ENCODE measurements around the gene MACO1.

MACO1 gene

DNA sequence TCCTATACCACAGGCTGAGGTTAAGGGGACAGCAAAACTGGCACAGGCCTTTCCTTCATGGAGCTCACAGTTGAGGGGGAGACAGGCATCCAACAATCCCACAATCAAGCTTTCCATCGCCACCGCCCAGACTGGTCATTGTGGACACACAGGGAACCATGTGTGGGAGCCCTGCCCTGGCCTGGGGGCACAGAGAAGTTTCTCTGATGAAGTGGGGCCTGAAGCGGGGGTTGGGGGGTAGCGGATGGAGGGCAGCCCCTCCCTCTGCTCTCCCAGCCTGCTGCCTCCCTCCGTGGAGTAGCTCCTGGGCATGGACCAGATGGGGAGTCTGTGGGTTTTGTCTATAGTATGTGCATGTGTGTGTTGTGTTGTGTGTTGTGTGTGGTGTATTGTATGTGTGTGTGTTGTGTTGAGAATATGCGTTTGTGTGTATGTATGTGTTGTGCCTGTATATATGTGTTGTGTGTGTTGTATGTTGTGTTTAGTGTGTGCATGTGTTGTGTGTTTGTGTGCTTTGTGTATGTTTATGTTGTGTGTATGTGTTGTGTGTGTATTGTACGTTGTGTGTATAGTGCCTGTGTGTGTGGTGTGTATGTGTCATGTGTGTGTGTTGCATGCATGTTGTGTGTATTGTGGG is 98.3 kb downstream of the MACO1 start:
- TF ChIP-seq GATA1 (IDR thresholded peaks at IDR 0.05; ENCODE audit: low read depth, low read length) = no peak
- no peak for DNase-seq

DNA sequence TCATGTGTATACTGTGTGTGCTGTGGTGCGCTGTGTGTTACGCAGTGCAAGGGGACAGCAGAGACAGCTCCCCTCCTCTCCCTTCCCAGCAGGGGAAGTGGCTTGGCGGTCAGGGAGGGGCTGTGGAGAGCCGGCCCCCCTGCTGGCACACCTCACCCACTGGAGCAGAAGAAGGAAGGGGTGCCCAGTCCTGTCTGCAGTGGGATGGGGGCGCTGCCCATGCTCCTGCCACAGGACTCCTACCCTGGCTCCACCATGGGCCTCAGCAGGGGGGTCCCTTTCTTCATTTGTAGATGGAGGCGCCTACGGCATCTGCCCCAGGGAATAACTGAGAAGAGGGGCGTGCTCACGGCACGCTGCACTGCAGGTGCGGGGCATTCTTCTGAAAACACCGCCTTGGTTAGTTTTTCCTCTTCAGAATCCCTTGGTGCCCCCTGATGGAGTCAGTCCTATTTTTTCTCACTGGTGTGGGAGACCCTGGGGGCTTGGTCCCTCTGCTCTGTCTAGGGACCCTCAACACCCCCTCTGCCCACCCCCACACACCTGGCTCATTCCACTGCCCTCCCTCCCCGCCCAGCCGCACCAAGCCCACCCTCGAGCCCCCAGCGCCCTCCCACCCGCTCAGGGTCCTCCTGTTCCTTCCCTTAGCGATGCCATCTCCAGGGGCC is 99.0 kb downstream of the MACO1 start:
- TF ChIP-seq POLR2A (IDR thresholded peaks at IDR 0.05; ENCODE audit: low read length) = no peak
- no peak for TF ChIP-seq GATA1 (IDR thresholded peaks at IDR 0.05; ENCODE audit: low read depth, low read length)
- peak in 1 of 2 experiments; percentile 36 for DNase-seq

DNA sequence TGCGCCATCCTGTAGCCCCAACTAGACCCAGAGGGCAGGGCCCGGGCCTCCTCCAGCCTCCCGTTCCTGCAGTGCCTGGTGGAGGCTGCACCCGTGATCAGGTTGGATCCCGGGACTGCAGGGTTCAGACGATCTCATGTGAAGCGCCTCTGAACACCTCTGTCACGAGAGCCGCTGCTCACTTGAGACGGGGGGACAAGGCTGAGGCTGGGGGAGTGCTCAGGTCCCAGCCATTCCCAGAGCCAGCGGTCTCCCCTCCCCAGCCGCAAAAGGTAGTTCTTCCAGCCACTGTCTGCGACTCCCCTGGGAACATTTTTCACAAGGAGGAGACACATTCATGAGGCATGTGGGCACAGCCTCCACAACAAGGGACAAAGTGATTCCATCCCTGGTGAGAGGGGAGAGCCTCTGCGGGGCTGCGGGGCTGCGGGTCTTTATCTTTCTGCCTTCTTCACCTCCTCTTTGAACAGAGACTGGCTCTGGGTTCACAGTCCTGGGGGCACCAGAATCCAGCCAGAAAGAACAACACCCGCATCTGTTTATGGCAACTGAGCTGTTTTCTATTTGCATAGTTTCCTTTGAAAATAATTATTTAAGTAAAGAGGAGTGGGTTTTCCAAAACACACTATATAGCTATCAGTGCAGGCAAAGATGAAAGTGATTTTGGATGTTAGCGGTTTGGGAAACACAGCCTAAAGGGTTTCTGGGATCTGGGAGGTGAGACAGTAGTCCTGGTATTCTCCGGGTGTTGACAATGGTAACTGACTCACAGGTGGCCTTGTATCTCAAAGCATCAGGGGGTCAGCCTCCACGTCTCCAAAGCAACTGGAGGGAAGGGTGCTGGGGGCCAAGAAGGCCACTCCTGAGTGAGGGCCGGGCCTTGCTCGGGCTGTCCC is 99.7 kb downstream of the MACO1 start:
- no peak for DNase-seq
- TF ChIP-seq POLR2A (IDR thresholded peaks at IDR 0.05; ENCODE audit: low read length) (no peak), GATA1 (IDR thresholded peaks at IDR 0.05; ENCODE audit: low read depth, low read length) (no peak)

DNA sequence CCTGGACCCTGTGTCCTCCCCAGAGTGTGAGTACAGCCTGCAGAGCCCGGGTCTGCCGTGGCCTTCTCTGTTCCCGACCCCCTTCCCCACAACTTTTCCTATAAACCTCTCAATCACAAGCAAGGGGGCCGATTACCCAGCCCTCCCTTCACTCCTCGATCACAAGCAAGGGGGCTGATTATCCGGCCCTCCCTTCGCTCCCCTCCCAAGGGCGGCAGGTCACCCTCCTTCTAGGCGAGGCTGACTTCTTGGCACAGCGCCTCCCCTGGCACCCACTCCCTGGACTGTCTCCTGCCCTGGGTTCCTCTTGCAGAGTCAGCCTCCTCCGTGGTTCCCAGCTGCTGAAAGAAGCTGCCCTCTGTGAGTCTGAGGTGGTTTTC is 100.4 kb downstream of the MACO1 start:
- TF ChIP-seq GATA1 (IDR thresholded peaks at IDR 0.05; ENCODE audit: low read depth, low read length) = no peak
- TF ChIP-seq POLR2A (IDR thresholded peaks at IDR 0.05; ENCODE audit: low read length) = no peak

DNA sequence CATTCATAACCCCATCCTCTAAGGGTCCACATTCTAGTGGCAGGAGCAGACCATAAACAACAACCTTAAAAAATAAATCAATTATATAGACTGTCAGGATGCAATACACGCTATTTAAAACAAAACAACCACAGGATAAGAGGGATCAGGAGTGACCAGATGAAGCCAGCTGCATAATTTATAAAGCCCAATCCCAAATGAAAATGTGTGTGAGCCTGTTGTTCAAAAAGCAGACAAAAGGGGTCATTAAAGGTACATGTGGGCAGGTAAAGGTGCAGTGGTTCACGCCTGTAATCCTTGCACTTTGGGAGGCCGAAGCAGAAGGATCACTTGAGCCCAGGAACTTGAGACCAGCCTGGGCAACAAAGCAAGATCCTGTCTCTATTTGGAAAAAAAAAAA is 102.3 kb downstream of the MACO1 start:
- TF ChIP-seq POLR2A (IDR thresholded peaks at IDR 0.05; ENCODE audit: low read length) = no peak
- no peak for TF ChIP-seq GATA1 (IDR thresholded peaks at IDR 0.05; ENCODE audit: low read depth, low read length)
- no peak for DNase-seq

More for the DNA sequence above, 100.4 kb downstream of the MACO1 start:
- no peak for DNase-seq

DNA sequence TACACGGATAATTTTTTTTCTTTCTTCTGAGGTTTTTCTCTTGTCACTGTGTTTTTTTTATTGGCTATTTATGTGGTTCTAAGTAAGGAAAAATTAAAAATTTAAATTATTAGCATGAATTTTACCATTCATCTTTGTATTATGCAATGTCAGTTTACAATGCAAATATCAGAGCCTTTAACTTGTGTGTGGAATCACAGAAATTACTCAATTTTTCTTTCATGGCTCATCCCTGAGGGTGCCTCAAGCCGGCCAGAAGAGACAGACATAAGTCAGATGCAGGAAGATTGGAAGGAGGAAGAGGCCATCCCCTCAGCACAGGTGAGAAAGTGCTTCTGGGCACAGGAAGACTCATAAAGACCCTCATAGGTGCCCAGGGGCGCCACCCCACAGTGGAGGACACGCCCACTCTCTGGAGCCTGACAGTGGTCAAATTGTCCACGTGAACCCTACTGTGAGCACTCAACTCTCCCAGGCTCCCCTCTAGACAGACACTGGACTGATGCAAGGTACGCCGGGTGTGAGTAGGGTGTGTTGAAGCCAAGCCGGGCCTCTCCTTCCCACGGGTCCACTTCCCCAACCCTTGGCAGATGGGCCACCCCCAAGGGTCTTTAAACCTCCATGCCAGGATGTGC is 103.2 kb downstream of the MACO1 start:
- no peak for DNase-seq
- no peak for TF ChIP-seq POLR2A (IDR thresholded peaks at IDR 0.05; ENCODE audit: low read length)

DNA sequence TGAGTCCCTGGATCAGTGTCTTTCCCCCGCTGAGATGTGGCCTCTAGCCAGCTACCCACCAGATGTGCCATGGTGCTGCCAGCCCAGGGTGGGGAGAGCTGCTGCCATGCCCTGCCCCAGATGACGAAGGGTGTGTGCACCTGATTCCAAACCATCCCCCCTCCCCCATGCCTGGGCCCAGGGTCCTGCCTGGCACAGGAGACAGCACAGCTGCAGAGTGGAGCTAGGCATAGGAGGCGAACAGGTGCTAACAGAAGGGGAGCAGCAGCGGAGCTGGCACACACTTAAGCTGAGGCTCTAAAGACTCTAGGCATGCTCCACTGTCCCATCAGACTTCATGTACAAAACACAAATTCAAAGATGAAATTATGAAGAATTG is 103.7 kb downstream of the MACO1 start:
- no peak for TF ChIP-seq POLR2A (IDR thresholded peaks at IDR 0.05; ENCODE audit: low read length)
- no peak for TF ChIP-seq GATA1 (IDR thresholded peaks at IDR 0.05; ENCODE audit: low read depth, low read length)
- no peak for DNase-seq

DNA sequence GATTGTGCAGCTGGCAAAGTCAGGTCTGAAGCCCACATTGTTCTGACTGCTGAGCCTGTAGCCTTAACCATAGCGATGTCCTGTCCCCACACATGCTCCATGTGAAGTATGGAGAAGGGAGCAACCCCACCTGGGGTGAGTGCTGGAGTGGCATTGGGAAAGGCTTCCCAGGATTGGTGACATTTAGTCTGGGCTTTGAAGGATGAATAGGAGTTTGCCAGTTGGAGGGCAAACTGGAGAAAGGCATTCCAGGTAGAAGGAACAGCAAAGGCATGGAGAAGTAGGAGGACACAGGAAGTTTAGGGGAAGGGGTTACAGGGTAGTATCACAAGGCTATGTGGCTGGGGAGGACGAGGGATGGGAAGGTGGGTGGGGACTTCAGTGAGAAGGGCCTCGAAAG is 105.4 kb downstream of the MACO1 start:
- TF ChIP-seq GATA1 (IDR thresholded peaks at IDR 0.05; ENCODE audit: low read depth, low read length) (no peak), POLR2A (IDR thresholded peaks at IDR 0.05; ENCODE audit: low read length) (no peak)
- no peak for DNase-seq

DNA sequence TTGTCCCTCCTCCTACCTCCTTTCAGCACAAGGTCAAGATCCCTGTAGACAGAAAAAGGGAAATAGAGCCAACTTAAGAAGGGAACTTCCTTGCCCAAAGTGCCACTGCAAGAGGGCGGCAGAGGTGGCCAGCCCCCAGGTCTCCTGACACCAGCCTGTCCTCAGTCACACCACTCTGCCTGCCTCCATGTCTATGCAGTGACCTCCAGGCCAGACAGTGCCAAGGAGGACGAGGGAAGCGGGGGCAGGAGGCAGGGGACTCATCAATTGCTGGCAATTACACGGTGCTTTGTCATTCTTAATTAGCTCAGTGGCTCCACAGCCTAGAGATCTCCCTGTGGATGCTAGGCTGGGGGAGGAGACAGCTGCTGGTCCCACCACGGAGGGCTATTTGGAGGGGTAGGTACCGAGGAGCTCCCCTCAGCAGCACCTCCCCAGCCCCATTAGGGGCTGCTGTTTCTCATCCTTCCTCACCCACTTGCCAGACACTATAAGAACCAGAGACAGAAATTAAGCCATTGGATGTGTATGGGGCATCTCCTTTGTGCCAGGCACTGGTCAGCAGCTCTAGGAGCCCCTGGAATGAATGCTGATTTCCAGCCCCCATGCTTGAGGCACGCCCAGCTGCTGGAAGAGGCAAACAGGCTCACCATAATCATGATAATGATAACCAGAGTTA is 106.6 kb downstream of the MACO1 start:
- TF ChIP-seq POLR2A (IDR thresholded peaks at IDR 0.05; ENCODE audit: low read length) (no peak), GATA1 (IDR thresholded peaks at IDR 0.05; ENCODE audit: low read depth, low read length) (no peak)
- no peak for DNase-seq

DNA sequence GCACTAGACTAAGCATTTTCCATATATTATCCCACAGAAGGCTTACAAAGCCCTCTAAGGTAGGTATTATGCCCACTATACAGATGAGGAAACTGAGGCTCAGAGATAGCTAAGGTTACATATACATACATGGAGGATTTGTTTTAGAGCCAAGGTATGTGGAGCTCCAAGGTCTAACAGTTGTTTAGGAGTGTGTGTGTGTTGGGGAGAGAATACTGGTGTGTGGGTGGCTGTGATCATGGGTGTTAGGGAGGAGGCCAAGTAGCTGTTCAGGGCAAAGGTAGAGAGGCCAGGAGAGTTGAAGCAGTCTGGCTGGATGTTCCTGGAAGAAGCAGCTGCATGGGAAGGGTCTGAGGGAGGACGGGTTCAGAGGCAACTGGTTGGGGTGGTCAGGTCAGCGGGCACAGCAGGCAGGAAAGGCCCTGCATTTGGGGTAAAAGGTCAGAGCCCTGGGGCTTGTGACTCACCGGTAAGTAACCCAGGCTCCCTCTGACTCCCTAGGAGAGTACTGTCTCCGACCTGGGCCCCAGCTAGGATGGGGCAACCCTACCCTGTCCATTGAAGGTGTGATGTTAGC is 107.6 kb downstream of the MACO1 start:
- TF ChIP-seq GATA1 (IDR thresholded peaks at IDR 0.05; ENCODE audit: low read depth, low read length) (no peak), POLR2A (IDR thresholded peaks at IDR 0.05; ENCODE audit: low read length) (no peak)
- DNase-seq = no peak

DNA sequence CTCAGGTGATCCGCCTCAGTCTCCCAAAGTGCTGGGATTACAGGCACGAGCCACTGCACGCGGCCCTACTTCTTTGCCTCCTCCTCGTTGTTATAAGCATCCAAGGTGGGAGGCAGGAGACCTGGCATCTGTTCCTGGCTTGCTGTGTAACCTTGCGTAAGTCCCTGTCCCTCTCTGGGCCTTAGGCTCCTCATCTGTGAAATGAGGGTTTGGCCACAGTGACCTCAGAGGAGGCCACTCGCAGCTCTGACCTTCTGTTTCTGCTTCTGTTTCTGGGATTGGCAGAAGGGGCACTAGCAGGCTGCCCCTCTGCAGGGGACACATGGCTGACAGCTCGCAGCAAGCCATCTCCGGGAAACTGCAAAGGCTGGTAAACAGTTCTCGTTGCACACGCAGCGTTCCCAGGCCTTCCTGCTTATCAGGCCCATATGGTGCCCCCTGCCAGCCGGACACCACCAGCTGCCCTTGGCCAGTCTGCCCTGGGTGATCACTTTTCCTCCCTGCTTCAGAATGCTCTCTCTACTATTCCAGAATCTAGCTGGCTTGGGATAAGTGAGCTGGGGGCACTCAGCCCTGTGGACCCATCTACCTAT is 110.1 kb downstream of the MACO1 start:
- no peak for DNase-seq
- no peak for TF ChIP-seq GATA1 (IDR thresholded peaks at IDR 0.05; ENCODE audit: low read depth, low read length)
- TF ChIP-seq POLR2A (IDR thresholded peaks at IDR 0.05; ENCODE audit: low read length) = no peak

DNA sequence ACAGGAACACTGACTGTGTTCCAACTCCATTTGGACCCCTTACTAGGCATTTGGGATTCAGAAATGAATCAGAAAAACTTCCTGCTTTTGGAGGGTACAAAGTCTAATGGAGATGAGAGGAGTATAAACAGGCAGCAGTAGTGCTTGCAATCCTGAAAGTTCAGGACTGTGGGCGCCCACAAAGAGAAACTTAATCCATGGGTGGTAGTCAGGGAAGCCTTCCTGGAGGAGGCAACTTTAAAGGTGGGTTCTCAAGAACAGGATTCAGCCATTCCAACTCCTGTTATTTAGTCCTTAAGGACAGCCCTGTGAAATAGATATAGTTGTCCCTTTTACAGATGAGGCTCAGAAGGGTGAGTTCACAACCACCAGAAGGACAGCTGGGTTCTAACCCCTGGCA is 110.7 kb downstream of the MACO1 start:
- no peak for DNase-seq
- no peak for TF ChIP-seq GATA1 (IDR thresholded peaks at IDR 0.05; ENCODE audit: low read depth, low read length)
- no peak for TF ChIP-seq POLR2A (IDR thresholded peaks at IDR 0.05; ENCODE audit: low read length)
